IPS DF 19.7 (cell line): Measurements from ENCODE around the gene STRBP.
A peak's percentile ranks its signal among the peaks of the same experiment; 100 is the strongest.
"Not testable (repeated sequence)": the region's sequence is repeated elsewhere in the genome, so short reads cannot be mapped to it uniquely, and the experiment has no call there.

Experiments
- DNase-seq: peaks from one replicate; pipeline ENCODE4 v3.0.0-alpha.2; 2013; ENCODE audit warnings: low read depth, low spot score

STRBP gene

DNA sequence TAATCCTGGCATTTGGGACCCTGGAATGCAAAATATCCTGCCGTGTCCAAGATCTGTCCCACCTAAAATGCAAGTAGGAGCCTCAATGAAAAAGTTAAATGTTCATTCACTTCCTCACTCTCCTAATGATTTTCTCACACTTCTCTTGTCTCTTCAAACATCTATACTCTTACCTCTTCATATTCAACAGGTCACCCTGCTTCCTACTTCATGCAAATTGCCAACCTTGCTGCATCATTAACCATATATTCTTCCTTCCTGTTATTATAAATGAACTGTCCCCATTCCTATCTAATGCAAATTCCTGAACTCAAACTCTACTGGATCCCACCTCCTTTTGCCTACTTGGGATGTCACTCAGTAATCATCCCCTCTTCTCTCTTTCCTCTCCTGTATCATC is 74.4 kb downstream of the STRBP start:
- DNase-seq: no peak

GRCh38 chr9:123191680-123192079 is 76.7 kb downstream of the STRBP start:
- DNase-seq: no peak

DNA sequence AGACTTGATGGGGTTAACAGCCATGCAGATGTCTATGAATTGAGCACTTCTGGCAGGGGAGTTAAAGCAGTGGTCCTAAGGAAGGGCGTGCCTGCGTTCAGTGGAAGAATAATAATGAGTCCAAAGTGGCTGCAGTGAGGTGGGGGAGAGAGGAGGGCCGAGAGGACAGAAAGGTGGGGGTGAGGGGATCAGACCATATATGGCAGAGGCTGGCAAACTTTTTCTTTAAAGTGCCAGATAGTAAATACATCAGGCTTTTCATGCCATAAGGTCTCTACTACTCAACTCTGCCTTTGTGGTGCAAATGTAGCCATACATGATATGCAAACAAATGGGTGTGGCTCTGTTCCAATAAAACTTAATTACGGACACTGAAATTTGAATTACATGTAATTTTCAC is 77.1 kb downstream of the STRBP start:
- no peak for DNase-seq

DNA sequence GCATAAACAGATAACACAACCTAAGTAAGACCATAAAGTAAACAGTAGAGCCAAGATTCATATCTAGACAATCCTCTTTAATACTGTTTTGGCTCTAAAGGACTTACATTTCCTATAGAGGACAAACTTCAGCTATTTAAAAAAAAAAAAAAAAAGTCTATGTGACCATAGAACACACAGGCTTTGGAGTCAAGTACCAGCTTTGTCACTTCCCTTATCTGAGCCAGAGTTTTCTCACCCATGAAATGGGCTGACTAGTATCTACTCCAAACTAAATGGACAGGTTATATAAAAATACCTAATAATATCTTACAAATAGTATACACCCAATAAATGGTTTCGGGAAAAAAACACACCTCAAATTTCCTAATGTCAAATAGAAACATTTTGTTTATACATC is 81.3 kb downstream of the STRBP start:
- DNase-seq: no peak

GRCh38 chr9:123186029-123186428 is 82.4 kb downstream of the STRBP start:
- not testable (repeated sequence) for DNase-seq

- DNase-seq: no peak
These were observed 91.4 kb downstream of the STRBP start for GRCh38 chr9:123176949-123177348.

DNA sequence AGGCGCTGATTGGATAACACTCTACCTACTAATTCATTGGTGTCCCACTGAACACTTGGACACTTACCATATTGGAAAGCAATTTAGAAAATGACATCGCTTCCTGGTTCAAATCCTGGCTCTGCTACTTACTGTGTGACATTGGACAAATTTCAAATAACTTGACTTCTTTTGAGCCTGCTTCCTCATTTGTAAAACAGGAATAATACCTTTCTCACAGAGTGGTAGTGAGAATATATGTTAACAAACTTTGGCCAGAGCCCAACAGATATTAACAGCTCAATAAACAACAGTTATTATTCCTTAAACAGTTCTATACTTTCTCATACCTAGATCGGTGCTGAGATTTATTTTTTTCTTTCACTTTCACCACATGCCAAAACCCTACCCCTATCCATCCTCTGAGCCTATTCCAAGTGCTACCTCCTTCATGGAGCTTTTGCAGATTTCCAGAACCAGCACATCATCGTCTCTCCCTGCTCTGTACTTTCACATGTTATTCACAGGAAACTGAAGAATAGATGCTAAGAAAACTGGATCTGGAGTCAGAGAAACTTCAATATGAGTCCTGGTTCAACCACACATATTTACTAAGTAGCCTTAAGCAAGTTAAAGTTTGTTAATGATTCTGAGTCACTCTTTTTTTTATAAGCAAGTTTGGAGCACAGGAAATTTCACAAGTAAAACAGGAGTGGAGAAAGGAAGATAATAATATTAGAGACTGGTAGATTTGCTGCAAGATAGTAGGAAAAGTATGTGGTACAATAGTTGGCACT is 92.3 kb downstream of the STRBP start:
- no peak for DNase-seq

GRCh38 chr9:123174887-123175518 is 93.4 kb downstream of the STRBP start:
- DNase-seq: peak; percentile 65

DNA sequence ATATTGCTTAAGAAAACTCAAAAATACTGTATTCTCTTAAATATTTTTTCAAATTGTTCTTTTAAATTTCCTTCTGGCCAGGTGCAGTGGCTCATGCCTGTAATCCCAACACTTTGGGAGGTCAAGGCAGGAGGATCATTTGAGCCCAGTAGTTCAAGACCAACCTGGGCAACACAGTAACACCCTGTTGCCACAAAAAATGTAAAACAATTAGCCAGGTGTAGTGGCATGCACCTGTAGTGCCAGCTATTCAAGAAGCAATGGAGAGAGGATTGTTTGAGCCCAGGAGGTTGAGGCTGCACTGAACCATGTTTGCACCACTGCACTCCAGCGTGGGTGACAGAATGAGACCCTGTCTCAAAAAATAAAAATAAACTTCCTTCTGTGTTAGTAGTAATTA is 94.3 kb downstream of the STRBP start:
- no peak for DNase-seq

- DNase-seq: no peak
These were observed 98.5 kb downstream of the STRBP start for GRCh38 chr9:123169926-123170325.

DNA sequence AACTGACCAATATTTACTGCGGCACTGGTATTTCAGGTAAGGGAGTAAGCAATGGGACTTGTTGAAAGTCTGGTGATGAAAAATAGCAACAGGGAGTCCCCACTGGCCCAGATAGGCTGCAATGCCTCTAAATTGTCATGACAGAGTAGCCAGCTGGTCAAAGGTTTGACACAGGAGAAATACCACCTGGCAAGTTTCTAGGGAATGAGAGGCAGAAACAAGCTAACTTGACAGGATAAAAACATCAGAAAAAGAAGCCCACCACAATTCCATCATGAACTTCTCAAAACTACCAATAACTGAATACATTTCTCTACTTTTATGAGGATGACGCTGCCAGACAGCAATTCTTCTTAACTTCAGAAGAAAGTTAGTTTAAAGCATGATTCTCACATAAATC is 99.8 kb downstream of the STRBP start:
- no peak for DNase-seq

DNA sequence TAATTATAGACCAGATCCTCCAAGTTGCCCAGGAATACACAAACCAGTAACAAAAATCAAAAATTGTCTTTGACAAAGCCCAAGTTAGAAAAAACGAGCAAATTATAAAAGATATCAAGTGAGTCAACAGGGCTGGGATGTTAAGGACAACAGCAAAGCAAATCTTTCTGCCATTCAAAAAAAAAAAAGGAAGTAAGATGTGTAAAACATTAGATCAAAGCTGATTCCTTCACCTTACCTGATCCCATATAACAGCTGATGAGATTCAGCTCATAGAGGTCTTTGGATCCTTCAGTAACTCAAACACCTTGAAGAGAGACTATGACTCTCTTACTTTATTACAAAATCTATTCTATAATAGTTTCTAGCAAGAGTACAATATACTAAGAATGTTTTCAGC is 100.9 kb downstream of the STRBP start:
- no peak for DNase-seq

DNA sequence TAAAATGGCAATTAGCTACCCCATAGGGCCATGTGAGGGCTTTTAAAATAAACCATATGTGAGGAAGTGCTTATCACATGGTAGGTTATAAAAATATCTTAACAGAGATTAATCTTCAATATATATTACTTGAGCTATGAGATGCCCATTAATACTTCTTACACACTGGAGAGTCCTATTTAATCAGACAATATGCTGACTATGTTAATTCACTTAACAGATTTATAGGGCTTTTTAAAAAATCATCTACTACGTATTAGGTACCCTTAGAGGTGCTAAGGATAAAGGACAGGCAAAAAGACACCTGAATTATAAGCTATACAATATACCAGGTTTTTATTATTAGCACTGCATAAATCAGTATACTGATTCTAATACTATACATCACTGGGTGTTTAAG is 102.6 kb downstream of the STRBP start:
- DNase-seq: no peak

- no peak for DNase-seq
These were observed 104.1 kb downstream of the STRBP start for GRCh38 chr9:123164285-123164684.

- DNase-seq: no peak
These were observed 105.5 kb downstream of the STRBP start for GRCh38 chr9:123162791-123163345.

DNA sequence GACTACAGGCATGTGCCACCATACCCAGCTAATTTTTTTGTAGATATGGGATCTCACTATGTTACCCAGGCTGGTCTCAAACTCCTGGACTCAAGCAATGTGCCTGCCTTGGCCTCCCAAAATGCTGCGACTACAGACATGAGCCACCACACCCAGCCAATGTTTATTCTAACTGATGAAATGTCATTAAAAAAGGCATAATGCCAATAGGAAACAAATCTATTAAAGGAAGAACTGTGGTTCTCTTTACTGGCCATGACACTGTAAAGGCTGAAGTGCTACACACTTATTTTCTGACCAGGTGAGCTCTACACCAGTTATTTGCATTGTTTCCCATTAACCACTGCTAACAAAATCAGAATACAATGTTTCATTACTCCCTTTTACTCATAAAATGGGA is 106.0 kb downstream of the STRBP start:
- DNase-seq: no peak

DNA sequence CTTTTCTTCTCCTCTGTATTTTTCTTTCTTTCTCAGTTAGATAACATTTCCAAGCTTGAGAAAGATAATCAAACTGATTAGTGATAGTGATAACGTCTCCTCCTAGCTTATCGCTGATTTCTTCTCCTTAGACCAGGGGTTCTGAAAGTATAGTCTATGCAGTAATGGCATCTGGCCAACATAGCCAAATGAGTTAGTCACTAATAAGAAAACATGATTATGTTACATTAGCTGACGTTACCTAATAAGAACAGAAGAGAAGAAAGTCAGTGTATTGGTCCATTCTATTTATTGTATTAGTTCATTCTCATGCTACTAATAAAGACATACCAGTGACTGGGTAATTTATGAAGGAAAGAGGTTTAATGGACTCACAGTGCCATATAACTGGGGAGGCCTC is 111.2 kb downstream of the STRBP start:
- DNase-seq: no peak

DNA sequence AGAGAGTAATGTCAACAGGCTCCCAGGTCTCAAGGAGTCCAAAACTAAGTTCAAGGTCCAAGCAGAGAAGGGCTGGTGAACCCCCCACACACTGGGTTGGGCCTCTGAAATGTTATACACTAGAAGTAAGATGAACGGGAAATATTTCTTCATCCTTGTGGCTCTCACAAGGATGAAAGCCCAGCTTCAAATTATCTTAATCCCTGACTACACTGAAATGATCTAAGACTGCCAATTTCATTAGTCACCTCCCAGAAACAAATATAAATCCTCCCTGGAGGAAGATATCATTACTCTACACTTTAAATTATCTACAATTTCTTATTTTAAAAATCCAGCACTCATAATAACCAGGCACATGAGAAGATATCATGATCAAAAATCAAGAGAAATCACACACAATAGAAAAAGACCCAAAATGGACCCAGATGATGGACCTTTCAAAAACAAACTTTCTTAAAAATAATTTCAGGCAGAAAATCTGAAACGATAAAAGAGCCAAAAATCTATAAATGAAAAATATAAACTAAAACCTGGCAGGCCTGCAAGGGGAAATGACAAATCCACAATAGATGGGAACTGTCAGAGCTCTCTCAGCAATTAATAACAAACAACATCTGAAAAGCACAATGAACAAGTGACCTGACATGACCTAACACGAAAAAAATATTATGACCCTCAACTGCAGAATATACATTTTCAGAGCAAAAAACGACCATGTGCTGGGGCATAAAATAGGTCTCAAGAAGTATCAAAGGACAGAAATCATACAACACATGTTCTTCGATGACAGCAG is 117.5 kb downstream of the STRBP start:
- no peak for DNase-seq

DNA sequence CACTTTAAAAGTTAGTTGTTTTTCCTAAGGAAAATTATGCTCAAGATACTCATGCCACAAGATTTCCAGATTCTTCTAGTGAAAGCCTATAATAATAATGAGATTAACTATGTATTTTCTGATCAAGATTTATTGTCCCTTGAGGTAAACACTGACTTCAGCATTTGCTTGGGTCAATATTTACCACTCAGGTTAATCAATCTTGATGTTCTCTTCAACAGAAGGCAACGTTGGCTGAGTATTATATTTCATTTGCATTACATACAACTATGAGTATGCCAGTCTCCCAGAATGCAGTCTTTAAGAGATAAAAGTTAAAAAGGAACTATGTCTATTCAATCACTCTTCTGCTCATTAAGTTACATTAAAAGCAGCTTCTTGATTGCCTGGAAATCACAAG is 119.3 kb downstream of the STRBP start:
- DNase-seq: no peak

- no peak for DNase-seq
These were observed 130.2 kb downstream of the STRBP start for GRCh38 chr9:123138163-123138562.

DNA sequence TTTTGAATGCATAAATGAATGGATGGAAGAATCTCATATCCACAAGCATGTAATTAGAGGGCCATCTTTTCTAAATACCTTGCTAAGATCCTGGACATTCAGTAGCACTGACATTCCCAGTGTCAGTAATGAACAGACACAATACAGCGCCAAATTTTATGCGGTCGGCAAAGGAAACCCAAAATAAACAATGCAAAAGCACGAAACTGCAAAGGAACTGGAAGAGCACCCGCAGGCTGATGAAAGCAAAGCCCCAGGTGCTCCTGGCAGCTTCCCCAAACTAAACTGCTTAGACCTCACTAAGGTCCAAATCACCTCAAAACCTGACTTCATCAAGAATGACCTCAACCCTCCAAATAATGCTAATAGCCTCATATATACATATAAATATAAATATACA is 133.0 kb downstream of the STRBP start:
- no peak for DNase-seq

DNA sequence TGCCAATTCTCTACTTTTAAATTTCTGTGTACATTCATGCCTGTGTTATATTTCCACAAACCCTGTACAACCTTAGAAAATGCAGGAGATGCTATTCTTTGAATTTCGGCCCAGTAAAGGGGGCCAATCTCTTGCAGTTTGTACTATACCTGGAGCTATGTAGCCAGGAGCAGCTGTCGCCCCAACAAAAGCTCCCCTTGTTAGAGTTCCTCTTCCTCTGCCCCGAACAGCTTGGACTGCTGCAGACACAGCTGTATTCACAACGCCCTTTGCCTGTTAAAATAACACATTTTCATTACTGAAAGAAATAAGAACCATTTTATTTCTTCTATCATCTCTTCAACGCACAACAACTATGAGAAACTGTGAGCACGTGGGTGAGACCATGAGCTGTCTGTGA is 135.7 kb downstream of the STRBP start:
- no peak for DNase-seq
